ENCODE data around the gene SGIP1. TPM values are rescaled to one million over a fixed set of nuclear protein-coding genes. Genes with fewer than 3 reads are reported as not detected.
A peak's percentile ranks its signal among the peaks of the same experiment; 100 is the strongest.

SGIP1 gene
- total and polyA plus RNA-seq, 2 experiments from 2014 or later = 3.3 to 8.8 TPM

GRCh38 chr1:66605419-66605997 lies 71.6 kb downstream of the SGIP1 start:
- no peaks in the 10 kb centered on the region for H3K9me3 ChIP-seq (ENCODE audit: low read depth)
- no peaks in the 10 kb centered on the region for H3K4me1 ChIP-seq (ENCODE audit: low read depth)
- no peak overlapping the region for H3K4me3 ChIP-seq
- no peak for TF ChIP-seq CTCF (IDR thresholded peaks at IDR 0.05; ENCODE audit: low read depth, low read length)
- no peaks in the 10 kb centered on the region for H3K36me3 ChIP-seq
- no peaks in the 10 kb centered on the region for H3K27me3 ChIP-seq
- no peak for DNase-seq (ENCODE audit: low read depth in 1 of 2, low spot score in 1 of 2)
- H3K27ac ChIP-seq = no peak overlapping the region

- no peak overlapping the region for H3K4me3 ChIP-seq
- no peaks in the 10 kb centered on the region for H3K9me3 ChIP-seq (ENCODE audit: low read depth)
- H3K36me3 ChIP-seq = no peaks in the 10 kb centered on the region
- no peak overlapping the region for H3K27ac ChIP-seq
- no peaks in the 10 kb centered on the region for H3K27me3 ChIP-seq
- no peaks in the 10 kb centered on the region for H3K4me1 ChIP-seq (ENCODE audit: low read depth)
- no peak for DNase-seq (ENCODE audit: low read depth in 1 of 2, low spot score in 1 of 2)
- TF ChIP-seq CTCF (IDR thresholded peaks at IDR 0.05; ENCODE audit: low read depth, low read length) = no peak
These were observed 72.6 kb downstream of the SGIP1 start for GRCh38 chr1:66606362-66607065.

GRCh38 chr1:66607458-66607857 lies 73.5 kb downstream of the SGIP1 start:
- no peak for DNase-seq (ENCODE audit: low read depth in 1 of 2, low spot score in 1 of 2)
- H3K27ac ChIP-seq = no peak overlapping the region
- no peak for TF ChIP-seq CTCF (IDR thresholded peaks at IDR 0.05; ENCODE audit: low read depth, low read length)

GRCh38 chr1:66613187-66613586 lies 79.2 kb downstream of the SGIP1 start:
- H3K27ac ChIP-seq = no peak overlapping the region
- no peaks in the 10 kb centered on the region for H3K4me1 ChIP-seq (ENCODE audit: low read depth)
- no peak for TF ChIP-seq CTCF (IDR thresholded peaks at IDR 0.05; ENCODE audit: low read depth, low read length)
- peak in 1 of 2 donors; percentile 27 for DNase-seq (ENCODE audit: low read depth in 1 of 2, low spot score in 1 of 2)
- H3K9me3 ChIP-seq (ENCODE audit: low read depth) = no peaks in the 10 kb centered on the region
- no peaks in the 10 kb centered on the region for H3K36me3 ChIP-seq
- no peaks in the 10 kb centered on the region for H3K27me3 ChIP-seq
- H3K4me3 ChIP-seq = no peak overlapping the region

More at GRCh38 chr1:66607458-66607857, 73.5 kb downstream of the SGIP1 start:
- Histone ChIP-seq H3K4me1 (ENCODE audit: low read depth) (no peaks in the 10 kb centered on the region), H3K36me3 (no peaks in the 10 kb centered on the region), H3K4me3 (no peak overlapping the region), H3K9me3 (ENCODE audit: low read depth) (no peaks in the 10 kb centered on the region), H3K27me3 (no peaks in the 10 kb centered on the region)

GRCh38 chr1:66617362-66618184 lies 83.6 kb downstream of the SGIP1 start:
- Histone ChIP-seq H3K27me3 (no peaks in the 10 kb centered on the region), H3K4me3 (no peak overlapping the region), H3K4me1 (ENCODE audit: low read depth) (no peaks in the 10 kb centered on the region), H3K9me3 (ENCODE audit: low read depth) (no peaks in the 10 kb centered on the region), H3K27ac (no peak overlapping the region), H3K36me3 (no peaks in the 10 kb centered on the region)
- DNase-seq (ENCODE audit: low read depth in 1 of 2, low spot score in 1 of 2) = no peak
- TF ChIP-seq CTCF (IDR thresholded peaks at IDR 0.05; ENCODE audit: low read depth, low read length) = no peak
